ENCODE data around the gene TFCP2L1.

The TFCP2L1 gene

GRCh38 chr2:121257480-121257840 lies 27.5 kb downstream of the TFCP2L1 start:
- ATAC-seq (ENCODE audit: low read depth) (no peak), DNase-seq (ENCODE audit: low spot score) (no peak)
- Histone ChIP-seq H3K4me3 (ENCODE audit: severe bottlenecking) (no peak overlapping the region), H3K9me3 (ENCODE audit: severe bottlenecking) (no peaks in the 10 kb centered on the region), H3K36me3 (ENCODE audit: low read depth) (no peaks in the 10 kb centered on the region), H3K27me3 (ENCODE audit: insufficient read depth, poor library complexity, severe bottlenecking) (no peaks in the 10 kb centered on the region), H3K4me1 (ENCODE audit: insufficient read depth, poor library complexity, severe bottlenecking) (no peaks in the 10 kb centered on the region), H3K27ac (ENCODE audit: poor library complexity, severe bottlenecking) (no peak overlapping the region)
- TF ChIP-seq, protein P1, sequence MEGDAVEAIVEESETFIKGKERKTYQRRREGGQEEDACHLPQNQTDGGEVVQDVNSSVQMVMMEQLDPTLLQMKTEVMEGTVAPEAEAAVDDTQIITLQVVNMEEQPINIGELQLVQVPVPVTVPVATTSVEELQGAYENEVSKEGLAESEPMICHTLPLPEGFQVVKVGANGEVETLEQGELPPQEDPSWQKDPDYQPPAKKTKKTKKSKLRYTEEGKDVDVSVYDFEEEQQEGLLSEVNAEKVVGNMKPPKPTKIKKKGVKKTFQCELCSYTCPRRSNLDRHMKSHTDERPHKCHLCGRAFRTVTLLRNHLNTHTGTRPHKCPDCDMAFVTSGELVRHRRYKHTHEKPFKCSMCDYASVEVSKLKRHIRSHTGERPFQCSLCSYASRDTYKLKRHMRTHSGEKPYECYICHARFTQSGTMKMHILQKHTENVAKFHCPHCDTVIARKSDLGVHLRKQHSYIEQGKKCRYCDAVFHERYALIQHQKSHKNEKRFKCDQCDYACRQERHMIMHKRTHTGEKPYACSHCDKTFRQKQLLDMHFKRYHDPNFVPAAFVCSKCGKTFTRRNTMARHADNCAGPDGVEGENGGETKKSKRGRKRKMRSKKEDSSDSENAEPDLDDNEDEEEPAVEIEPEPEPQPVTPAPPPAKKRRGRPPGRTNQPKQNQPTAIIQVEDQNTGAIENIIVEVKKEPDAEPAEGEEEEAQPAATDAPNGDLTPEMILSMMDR (IDR thresholded peaks at IDR 0.05; ENCODE audit: poor library complexity, severe bottlenecking) = no peak

GRCh38 chr2:121256720-121257479 lies 28.1 kb downstream of the TFCP2L1 start:
- H3K27me3 ChIP-seq (ENCODE audit: insufficient read depth, poor library complexity, severe bottlenecking) = no peaks in the 10 kb centered on the region
- H3K36me3 ChIP-seq (ENCODE audit: low read depth) = no peaks in the 10 kb centered on the region
- DNase-seq (ENCODE audit: low spot score) (no peak), ATAC-seq (ENCODE audit: low read depth) (no peak)
- TF ChIP-seq, protein P1 (IDR thresholded peaks at IDR 0.05; ENCODE audit: poor library complexity, severe bottlenecking) = no peak
- no peaks in the 10 kb centered on the region for H3K4me1 ChIP-seq (ENCODE audit: insufficient read depth, poor library complexity, severe bottlenecking)
- H3K27ac ChIP-seq (ENCODE audit: poor library complexity, severe bottlenecking) = no peak overlapping the region
- H3K9me3 ChIP-seq (ENCODE audit: severe bottlenecking) = no peaks in the 10 kb centered on the region
- no peak overlapping the region for H3K4me3 ChIP-seq (ENCODE audit: severe bottlenecking)

DNA sequence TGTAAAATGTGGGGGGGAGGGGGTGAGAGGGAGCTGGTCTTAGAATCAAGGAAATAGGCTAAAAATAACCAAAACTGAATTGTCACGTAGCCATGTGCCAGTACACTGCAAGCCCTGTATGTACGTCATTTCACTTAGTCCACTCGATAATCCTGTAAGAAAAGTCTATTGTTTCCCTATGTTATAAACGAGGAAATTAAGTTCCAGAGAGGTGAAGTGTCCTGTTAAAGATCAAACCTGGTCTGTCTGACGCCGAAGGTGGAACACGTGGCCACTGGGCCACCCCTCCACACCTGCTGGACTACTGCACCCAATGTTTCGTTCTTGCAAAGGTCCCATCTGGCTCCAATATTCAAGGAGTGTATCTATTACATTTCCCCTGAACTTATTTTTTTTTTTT lies 29.6 kb downstream of the TFCP2L1 start:
- H3K36me3 ChIP-seq (ENCODE audit: low read depth) = no peaks in the 10 kb centered on the region
- no peak for DNase-seq (ENCODE audit: low spot score)

DNA sequence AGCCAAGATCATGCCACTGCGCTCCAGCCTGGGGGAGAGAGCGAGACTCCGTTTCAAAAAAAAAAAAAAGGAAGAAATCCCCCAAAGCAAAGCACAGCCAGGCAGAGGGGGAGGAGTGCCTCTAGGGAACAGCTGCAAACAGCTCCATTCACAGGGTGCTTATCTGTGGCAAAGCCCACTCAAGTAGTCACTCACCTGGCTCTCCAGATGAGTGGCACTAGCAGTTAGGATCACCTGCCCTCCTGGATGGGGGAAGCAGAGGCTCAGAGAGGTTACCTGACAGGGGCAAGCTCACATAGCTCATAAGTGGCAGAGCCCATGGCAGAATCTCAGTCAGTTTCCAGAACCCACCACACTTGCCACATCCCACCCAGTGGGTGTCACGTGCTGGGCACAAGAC lies 30.3 kb downstream of the TFCP2L1 start:
- TF ChIP-seq, protein P1 (IDR thresholded peaks at IDR 0.05; ENCODE audit: poor library complexity, severe bottlenecking) = no peak
- H3K4me1 ChIP-seq (ENCODE audit: insufficient read depth, poor library complexity, severe bottlenecking) = no peaks in the 10 kb centered on the region
- no peaks in the 10 kb centered on the region for H3K27me3 ChIP-seq (ENCODE audit: insufficient read depth, poor library complexity, severe bottlenecking)
- no peak overlapping the region for H3K4me3 ChIP-seq (ENCODE audit: severe bottlenecking)
- no peak for ATAC-seq (ENCODE audit: low read depth)
- H3K36me3 ChIP-seq (ENCODE audit: low read depth) = no peaks in the 10 kb centered on the region
- DNase-seq (ENCODE audit: low spot score) = no peak
- H3K27ac ChIP-seq (ENCODE audit: poor library complexity, severe bottlenecking) = no peak overlapping the region
- H3K9me3 ChIP-seq (ENCODE audit: severe bottlenecking) = no peaks in the 10 kb centered on the region

More for the DNA sequence above, 29.6 kb downstream of the TFCP2L1 start:
- H3K4me1 ChIP-seq (ENCODE audit: insufficient read depth, poor library complexity, severe bottlenecking) = no peaks in the 10 kb centered on the region
- TF ChIP-seq, protein P1 (IDR thresholded peaks at IDR 0.05; ENCODE audit: poor library complexity, severe bottlenecking) = no peak
- no peaks in the 10 kb centered on the region for H3K9me3 ChIP-seq (ENCODE audit: severe bottlenecking)
- no peak for ATAC-seq (ENCODE audit: low read depth)
- H3K4me3 ChIP-seq (ENCODE audit: severe bottlenecking) = no peak overlapping the region
- no peaks in the 10 kb centered on the region for H3K27me3 ChIP-seq (ENCODE audit: insufficient read depth, poor library complexity, severe bottlenecking)
- no peak overlapping the region for H3K27ac ChIP-seq (ENCODE audit: poor library complexity, severe bottlenecking)

DNA sequence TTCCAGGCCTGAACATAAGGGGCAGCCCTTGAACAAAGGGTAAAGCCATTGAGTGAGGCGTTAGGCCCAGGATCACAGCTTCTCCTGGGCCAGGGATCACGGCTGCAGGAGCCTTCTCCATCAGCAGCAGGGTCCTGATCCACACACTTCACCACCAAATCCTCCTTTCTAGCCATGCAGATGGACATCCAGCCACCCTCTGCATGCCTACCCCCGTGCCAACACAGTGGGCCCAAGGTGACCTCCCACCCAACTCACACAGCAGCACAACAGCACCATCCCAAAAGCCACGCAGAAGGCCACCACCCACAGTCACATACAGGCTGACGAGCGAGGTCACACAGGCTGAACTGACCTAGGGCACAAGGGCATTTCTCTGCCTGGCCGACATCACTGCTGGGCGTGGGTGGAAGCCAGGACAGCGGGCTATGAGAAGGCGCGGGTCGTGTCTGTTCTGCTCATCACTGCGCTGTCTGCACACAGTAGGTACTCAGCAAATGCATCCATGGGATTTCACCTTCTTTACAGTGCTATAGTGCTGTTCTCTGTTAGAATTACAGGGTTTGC lies 31.2 kb downstream of the TFCP2L1 start:
- Histone ChIP-seq H3K27ac (ENCODE audit: poor library complexity, severe bottlenecking) (no peak overlapping the region), H3K4me3 (ENCODE audit: severe bottlenecking) (no peak overlapping the region), H3K27me3 (ENCODE audit: insufficient read depth, poor library complexity, severe bottlenecking) (no peaks in the 10 kb centered on the region), H3K4me1 (ENCODE audit: insufficient read depth, poor library complexity, severe bottlenecking) (no peaks in the 10 kb centered on the region), H3K36me3 (ENCODE audit: low read depth) (no peaks in the 10 kb centered on the region), H3K9me3 (ENCODE audit: severe bottlenecking) (no peaks in the 10 kb centered on the region)
- TF ChIP-seq, protein P1 (IDR thresholded peaks at IDR 0.05; ENCODE audit: poor library complexity, severe bottlenecking) = no peak
- DNase-seq (ENCODE audit: low spot score) = no peak
- no peak for ATAC-seq (ENCODE audit: low read depth)
